Lower lobe of right lung (tissue), 2 donors: Measurements from ENCODE around the gene CDKN3. TPM values are rescaled to one million over a fixed set of nuclear protein-coding genes. Genes with fewer than 3 reads are reported as not detected.
"Not testable (repeated sequence)": the region's sequence is repeated elsewhere in the genome, so short reads cannot be mapped to it uniquely, and the experiment has no call there.

Experiments used
- ATAC-seq, 2 donors: fragments of 200-7000 bp; cut with Tn5 transposase; one replicate each; pipeline ENCODE4 v1.9.1; 2020 to 2022; ENCODE audit warnings: mild to moderate bottlenecking in 2 of 2, moderate library complexity in 2 of 2
- DNase-seq: peaks from one replicate; pipeline ENCODE4 v3.0.0-alpha.2; 2020
- H3K27ac ChIP-seq: fragments of 200-600 bp; one replicate; pipeline ENCODE4 v1.8.0; 2022
- H3K27me3 ChIP-seq: fragments of 200-600 bp; one replicate; pipeline ENCODE4 v1.8.0; 2022; ENCODE audit warnings: low read depth
- H3K36me3 ChIP-seq: fragments of 200-600 bp; one replicate; pipeline ENCODE4 v1.8.0; 2022; ENCODE audit warnings: mild to moderate bottlenecking
- H3K4me1 ChIP-seq: fragments of 200-600 bp; one replicate; pipeline ENCODE4 v1.8.0; 2022
- H3K4me3 ChIP-seq: fragments of 200-600 bp; one replicate; pipeline ENCODE4 v1.8.0; 2022; ENCODE audit warnings: mild to moderate bottlenecking
- H3K9me3 ChIP-seq: fragments of 200-600 bp; one replicate; pipeline ENCODE4 v1.8.0; 2022
- CTCF ChIP-seq: fragments of 200-600 bp; IDR thresholded peaks from one replicate; pipeline ENCODE4 v1.8.0; 2022; ENCODE audit warnings: antibody characterized with exemption, mild to moderate bottlenecking
- intact Hi-C: fragments of 100-400 bp; cut with DNase I; formaldehyde crosslinking; loops from one replicate; pipeline ENCODE4 v1.11.0; 2022
- total RNA-seq: library from RNA; stranded (reverse); fragmentation: NEBNext Ultra II Directional; extraction: Animal tissue kit (Norgen Biotek cat#: 25700); gene quantifications from one replicate; pipeline ENCODE4 v1.2.1, GENCODE V29; 2021
- donor health status: DM: no; HTN: yes; CAD: no; lungs with severe emphysema.

Gene CDKN3
- total RNA-seq, 1 donor from 2014 or later = 1.9 TPM

- no peak overlapping the region for H3K4me3 ChIP-seq
- intact Hi-C loops = no loop called here
- H3K27me3 ChIP-seq = peaks cover 7% of the 10 kb centered on the region
- no peaks in the 10 kb centered on the region for H3K36me3 ChIP-seq
- no peaks in the 10 kb centered on the region for H3K4me1 ChIP-seq
- TF ChIP-seq CTCF = no peak
- no peak overlapping the region for H3K27ac ChIP-seq
- ATAC-seq = no peak
- no peaks in the 10 kb centered on the region for H3K9me3 ChIP-seq
- DNase-seq = no peak
Measured at GRCh38 chr14:54374117-54374884, 22.5 kb upstream of the CDKN3 start.

- intact Hi-C loops = no loop called here
- Histone ChIP-seq H3K4me1 (no peaks in the 10 kb centered on the region), H3K27me3 (peaks cover 7% of the 10 kb centered on the region), H3K9me3 (no peaks in the 10 kb centered on the region), H3K4me3 (no peak overlapping the region), H3K36me3 (no peaks in the 10 kb centered on the region), H3K27ac (no peak overlapping the region)
- DNase-seq = no peak
- ATAC-seq = no peak
- TF ChIP-seq CTCF = no peak
Measured at GRCh38 chr14:54377501-54377900, 19.3 kb upstream of the CDKN3 start.

- H3K36me3 ChIP-seq, H3K4me1 ChIP-seq, DNase-seq, H3K27me3 ChIP-seq, ATAC-seq, H3K27ac ChIP-seq, H3K4me3 ChIP-seq, H3K9me3 ChIP-seq, intact Hi-C loops: not testable (repeated sequence)
Measured at GRCh38 chr14:54378893-54379292, 17.9 kb upstream of the CDKN3 start.

GRCh38 chr14:54380558-54380957 is 16.2 kb upstream of the CDKN3 start:
- H3K9me3 ChIP-seq, H3K36me3 ChIP-seq, DNase-seq, H3K4me3 ChIP-seq, H3K27me3 ChIP-seq, H3K27ac ChIP-seq, H3K4me1 ChIP-seq, intact Hi-C loops, ATAC-seq: not testable (repeated sequence)

GRCh38 chr14:54381821-54382220 is 15.0 kb upstream of the CDKN3 start:
- H3K4me1 ChIP-seq = no peaks in the 10 kb centered on the region
- no peak overlapping the region for H3K27ac ChIP-seq
- H3K27me3 ChIP-seq = peaks cover 7% of the 10 kb centered on the region
- no peak for ATAC-seq
- no peak overlapping the region for H3K4me3 ChIP-seq
- intact Hi-C loops = no loop called here
- no peak for TF ChIP-seq CTCF
- DNase-seq = no peak
- no peaks in the 10 kb centered on the region for H3K36me3 ChIP-seq
- no peaks in the 10 kb centered on the region for H3K9me3 ChIP-seq

- DNase-seq = no peak
- H3K27ac ChIP-seq = no peak overlapping the region
- no peaks in the 10 kb centered on the region for H3K9me3 ChIP-seq
- H3K4me3 ChIP-seq = no peak overlapping the region
- no peaks in the 10 kb centered on the region for H3K27me3 ChIP-seq
- ATAC-seq = no peak
- intact Hi-C loops = no loop called here
- H3K36me3 ChIP-seq = no peaks in the 10 kb centered on the region
- H3K4me1 ChIP-seq = no peaks in the 10 kb centered on the region
- no peak for TF ChIP-seq CTCF
Measured at GRCh38 chr14:54383835-54384234, 13.0 kb upstream of the CDKN3 start.
